Renal cortex interstitium (tissue), 11 donors: ENCODE measurements around the gene CNPY4. TPM values are rescaled to one million over a fixed set of nuclear protein-coding genes. Genes with fewer than 3 reads are reported as not detected.
A peak's percentile ranks its signal among the peaks of the same experiment; 100 is the strongest.

ENCODE experiments used
- DNase-seq, 11 donors: peaks; one replicate each; pipeline ENCODE4 v3.0.0-alpha.2; 2013; ENCODE audit warnings: low read depth in 9 of 11, low spot score in 4 of 11; ENCODE audit errors: extremely low read depth in 1 of 11
- polyA plus RNA-seq, 3 donors: library from polyadenylated mRNA; unstranded; fragments of 120-200 nt; gene quantifications; one replicate each; pipeline ENCODE4 v1.2.1, GENCODE V29; 2013; ENCODE audit not compliant: insufficient read length in 3 of 3

The CNPY4 gene
- polyA plus RNA-seq, 3 donors = 40.1 to 47.0 (median 41.5) TPM

GRCh38 chr7:100088621-100089457 lies 30.6 kb upstream of the CNPY4 start, which contains the start of gene COPS6:
TSS of gene COPS6 (plus strand) at chr7:100088969. CDS start at chr7:100088991, 22 bp downstream.
- peak in 8 of 11 donors; percentile 52 to 81 (median 76) for DNase-seq

GRCh38 chr7:100089458-100090196 lies 29.8 kb upstream of the CNPY4 start:
- DNase-seq = no peak

- DNase-seq = no peak
Observed at GRCh38 chr7:100090527-100091410, 28.7 kb upstream of the CNPY4 start.

GRCh38 chr7:100091411-100092181 lies 27.8 kb upstream of the CNPY4 start:
- no peak for DNase-seq

GRCh38 chr7:100093054-100093453 lies 26.4 kb upstream of the CNPY4 start:
- DNase-seq = no peak

- DNase-seq = no peak
Observed at GRCh38 chr7:100093498-100093897, 25.9 kb upstream of the CNPY4 start.

- DNase-seq = no peak
Observed at GRCh38 chr7:100093925-100094486, 25.4 kb upstream of the CNPY4 start.

GRCh38 chr7:100095289-100095688 lies 24.1 kb upstream of the CNPY4 start:
- no peak for DNase-seq

GRCh38 chr7:100095704-100096103 lies 23.7 kb upstream of the CNPY4 start:
- no peak for DNase-seq

- DNase-seq = no peak
Observed at GRCh38 chr7:100098913-100099312, 20.5 kb upstream of the CNPY4 start.

- DNase-seq = no peak
Observed at GRCh38 chr7:100099452-100099851, 20.0 kb upstream of the CNPY4 start.

GRCh38 chr7:100100420-100101015 lies 18.9 kb upstream of the CNPY4 start:
- DNase-seq = peak; percentile 88 to 96 (median 93)

- peak; percentile 87 to 98 (median 97) for DNase-seq
Observed at GRCh38 chr7:100101016-100101862, 18.2 kb upstream of the CNPY4 start, which contains the start of the genes AP4M1 and MCM7. TSS of gene AP4M1 (plus strand) at chr7:100101643. CDS start at chr7:100101715, 72 bp downstream. TSS of gene MCM7 (minus strand) at chr7:100101397. CDS start at chr7:100101294, 103 bp downstream.

GRCh38 chr7:100102950-100103840 lies 16.2 kb upstream of the CNPY4 start:
- no peak for DNase-seq

GRCh38 chr7:100105534-100105933 lies 13.9 kb upstream of the CNPY4 start:
- DNase-seq = no peak

- no peak for DNase-seq
Observed at GRCh38 chr7:100106633-100107032, 12.8 kb upstream of the CNPY4 start.
